Astrocyte (in vitro differentiated cells and primary cell): ENCODE measurements around the gene IFT74.

Source experiments
- CTCF ChIP-seq: IDR thresholded peaks from 2 replicates; pipeline ENCODE4 v1.5.1; 2011; ENCODE audit warnings: low read depth, mild to moderate bottlenecking, inconsistent platforms, low read length, moderate library complexity; ENCODE audit not compliant: insufficient read depth
- EZH2 ChIP-seq: IDR thresholded peaks from 2 replicates; pipeline ENCODE4 v1.6.1; 2012; ENCODE audit warnings: mild to moderate bottlenecking, low read length, inconsistent platforms; ENCODE audit not compliant: insufficient read depth

- TF ChIP-seq CTCF (no peak), EZH2 (no peak)
These were observed 18.3 kb upstream of the IFT74 start for GRCh38 chr9:26937816-26938371.
